ENCODE measurements around the gene NPBWR2. TPM values are rescaled to one million over a fixed set of nuclear protein-coding genes. Genes with fewer than 3 reads are reported as not detected.

The NPBWR2 gene
- polyA plus RNA-seq, 3 donors: not detected

GRCh38 chr20:64155258-64156135 is 48.1 kb upstream of the NPBWR2 start:
- Histone ChIP-seq H3K4me1 (ENCODE audit: control insufficient read depth in 1 of 2, insufficient read depth in 2 of 2, low read length in 2 of 2) (no peaks in the 10 kb centered on the region), H3K27ac (ENCODE audit: low read depth in 1 of 2, low read length in 2 of 2) (no peak overlapping the region), H3K36me3 (replicated peaks in 1 of 2; ENCODE audit: control insufficient read depth in 1 of 2, insufficient read depth in 2 of 2, low read length in 2 of 2) (no peaks in the 10 kb centered on the region), H4K20me1 (ENCODE audit: insufficient read depth, low read length) (no peaks in the 10 kb centered on the region), H3K79me2 (ENCODE audit: insufficient read depth, low read length) (no peaks in the 10 kb centered on the region), H3K27me3 (ENCODE audit: control insufficient read depth in 2 of 2, insufficient read depth in 2 of 2, low read length in 2 of 2) (peaks cover 0 to 5% of the 10 kb centered on the region in 2 donors), H3K9ac (ENCODE audit: insufficient read depth, low read length, poor library complexity, severe bottlenecking) (no peak overlapping the region), H3K9me3 (replicated peaks in 1 of 2; ENCODE audit: control insufficient read depth in 1 of 2, insufficient read depth in 1 of 2, low read length in 2 of 2) (no peaks in the 10 kb centered on the region), H3K4me2 (replicated peaks; ENCODE audit: extremely low read depth, low read length, poor library complexity, severe bottlenecking) (no peak overlapping the region), H2AFZ (ENCODE audit: insufficient read depth, low read depth, low read length, poor library complexity, severe bottlenecking) (no peak overlapping the region), H3K4me3 (replicated peaks in 1 of 3; ENCODE audit: low read depth in 2 of 3, low read length in 3 of 3) (no peak overlapping the region)
- H3K27me3 Mint-ChIP-seq (ENCODE audit: low read depth in 3 of 3): peaks cover 4 to 10% (median 5%) of the 10 kb centered on the region in 3 donors
- no peak overlapping the region for H3K4me3 Mint-ChIP-seq
- H3K36me3 Mint-ChIP-seq: no peaks in the 10 kb centered on the region
- WGBS (ENCODE audit: insufficient coverage): 92% methylated on average over 22 of the region's 22 CpGs
- intact Hi-C loops (cut with micrococcal nuclease): no loop called here
- H3K9me3 Mint-ChIP-seq: peaks cover 0 to 3% (median 0%) of the 10 kb centered on the region in 7 donors
- no peak overlapping the region for H3K27ac Mint-ChIP-seq
- TF ChIP-seq CTCF (IDR thresholded peaks at IDR 0.05): no peak
- no peaks in the 10 kb centered on the region for H3K4me1 Mint-ChIP-seq
- DNase-seq: no peak

- Histone ChIP-seq H3K27me3 (ENCODE audit: control insufficient read depth in 2 of 2, insufficient read depth in 2 of 2, low read length in 2 of 2) (no peaks in the 10 kb centered on the region), H3K9me3 (replicated peaks in 1 of 2; ENCODE audit: control insufficient read depth in 1 of 2, insufficient read depth in 1 of 2, low read length in 2 of 2) (peaks cover 2 to 4% of the 10 kb centered on the region in 2 donors), H4K20me1 (ENCODE audit: insufficient read depth, low read length) (no peaks in the 10 kb centered on the region), H3K27ac (ENCODE audit: low read depth in 1 of 2, low read length in 2 of 2) (no peak overlapping the region), H3K4me3 (replicated peaks in 1 of 3; ENCODE audit: low read depth in 2 of 3, low read length in 3 of 3) (no peak overlapping the region), H3K4me2 (replicated peaks; ENCODE audit: extremely low read depth, low read length, poor library complexity, severe bottlenecking) (no peak overlapping the region), H2AFZ (ENCODE audit: insufficient read depth, low read depth, low read length, poor library complexity, severe bottlenecking) (no peak overlapping the region), H3K9ac (ENCODE audit: insufficient read depth, low read length, poor library complexity, severe bottlenecking) (no peak overlapping the region), H3K79me2 (ENCODE audit: insufficient read depth, low read length) (no peaks in the 10 kb centered on the region), H3K36me3 (replicated peaks in 1 of 2; ENCODE audit: control insufficient read depth in 1 of 2, insufficient read depth in 2 of 2, low read length in 2 of 2) (no peaks in the 10 kb centered on the region), H3K4me1 (ENCODE audit: control insufficient read depth in 1 of 2, insufficient read depth in 2 of 2, low read length in 2 of 2) (no peaks in the 10 kb centered on the region)
- H3K27ac Mint-ChIP-seq: no peak overlapping the region
- no peak for DNase-seq
- H3K4me3 Mint-ChIP-seq: no peak overlapping the region
- peaks cover 0 to 4% (median 2%) of the 10 kb centered on the region in 7 donors for H3K9me3 Mint-ChIP-seq
- H3K36me3 Mint-ChIP-seq: no peaks in the 10 kb centered on the region
- TF ChIP-seq CTCF (IDR thresholded peaks at IDR 0.05): no peak
- 93% methylated on average over 9 of the region's 9 CpGs for WGBS (ENCODE audit: insufficient coverage)
- no peaks in the 10 kb centered on the region for H3K4me1 Mint-ChIP-seq
- peaks cover 1 to 7% (median 4%) of the 10 kb centered on the region in 3 donors for H3K27me3 Mint-ChIP-seq (ENCODE audit: low read depth in 3 of 3)
- intact Hi-C loops (cut with micrococcal nuclease): no loop called here
These were observed 47.4 kb upstream of the NPBWR2 start for GRCh38 chr20:64154590-64155257.
